SIG-M5 (cell line): ENCODE data around the gene TIMP2.
A peak's percentile ranks its signal among the peaks of the same experiment; 100 is the strongest.
"Not testable (repeated sequence)": the region's sequence is repeated elsewhere in the genome, so short reads cannot be mapped to it uniquely, and the experiment has no call there.

ENCODE experiments used
- DNase-seq: peaks from one replicate; lab custom pipeline; 2025; lab: John Stamatoyannopoulos, UW

The TIMP2 gene

GRCh38 chr17:78905541-78905940, 19.6 kb downstream of the TIMP2 start:
- DNase-seq = no peak

GRCh38 chr17:78905116-78905515, 20.1 kb downstream of the TIMP2 start:
- no peak for DNase-seq

GRCh38 chr17:78904371-78904770, 20.8 kb downstream of the TIMP2 start:
- no peak for DNase-seq

- DNase-seq = no peak
Measured at GRCh38 chr17:78903101-78903779, 21.9 kb downstream of the TIMP2 start, which contains the start of gene CEP295NL. CEP295NL (minus strand) TSS chr17:78903201; CDS start chr17:78901828, 1,373 bp downstream.

GRCh38 chr17:78902231-78902630, 23.0 kb downstream of the TIMP2 start:
- not testable (repeated sequence) for DNase-seq

- no peak for DNase-seq
Measured at GRCh38 chr17:78901806-78902205, 23.4 kb downstream of the TIMP2 start.

- no peak for DNase-seq
Measured at GRCh38 chr17:78900816-78901215, 24.4 kb downstream of the TIMP2 start.

- DNase-seq = no peak
Measured at GRCh38 chr17:78899361-78900260, 25.6 kb downstream of the TIMP2 start.

- DNase-seq = no peak
Measured at GRCh38 chr17:78898947-78899346, 26.2 kb downstream of the TIMP2 start.

- DNase-seq = no peak
Measured at GRCh38 chr17:78898075-78898836, 26.9 kb downstream of the TIMP2 start.

GRCh38 chr17:78897664-78898047, 27.5 kb downstream of the TIMP2 start:
- DNase-seq = no peak

- no peak for DNase-seq
Measured at GRCh38 chr17:78896834-78897663, 28.1 kb downstream of the TIMP2 start.

- no peak for DNase-seq
Measured at GRCh38 chr17:78896091-78896833, 28.9 kb downstream of the TIMP2 start.

GRCh38 chr17:78895322-78895721, 29.9 kb downstream of the TIMP2 start:
- no peak for DNase-seq

GRCh38 chr17:78893684-78894083, 31.5 kb downstream of the TIMP2 start:
- no peak for DNase-seq

GRCh38 chr17:78892936-78893379, 32.2 kb downstream of the TIMP2 start:
- peak; percentile 16 for DNase-seq

GRCh38 chr17:78892520-78892919, 32.7 kb downstream of the TIMP2 start:
- DNase-seq = no peak

GRCh38 chr17:78892062-78892456, 33.1 kb downstream of the TIMP2 start:
- no peak for DNase-seq

GRCh38 chr17:78891406-78892061, 33.7 kb downstream of the TIMP2 start:
- DNase-seq = no peak

GRCh38 chr17:78890498-78890897, 34.7 kb downstream of the TIMP2 start:
- DNase-seq = peak; percentile 99
